ENCODE data around the gene TTC21A.

GRCh38 chr3:39112535-39112934 lies 5.1 kb downstream of the TTC21A start:
- TF ChIP-seq ESRRG (CRISPR knock-in tag; IDR thresholded peaks at IDR 0.05), result no peak
- no peak for TF ChIP-seq TSHZ2 (CRISPR knock-in tag; IDR thresholded peaks at IDR 0.05)
- TF ChIP-seq OSR1 (CRISPR knock-in tag; IDR thresholded peaks at IDR 0.05), result no peak
- no peak for TF ChIP-seq PATZ1 (CRISPR knock-in tag; IDR thresholded peaks at IDR 0.05; ENCODE audit: borderline replicate concordance)
- no peak for TF ChIP-seq CSDC2 (CRISPR knock-in tag; IDR thresholded peaks at IDR 0.05)
- no peak for TF ChIP-seq ZNF565 (CRISPR knock-in tag; conservative IDR thresholded peaks at IDR 0.05; ENCODE audit: low read depth)
- no peak for TF ChIP-seq ZFP3 (CRISPR knock-in tag; IDR thresholded peaks at IDR 0.05)

Data from SK-N-SH treated with all-trans-retinoic acid at 6 μM for 48 hours (cell line).